ENCODE results near the gene BBIP1.

BBIP1 gene

DNA sequence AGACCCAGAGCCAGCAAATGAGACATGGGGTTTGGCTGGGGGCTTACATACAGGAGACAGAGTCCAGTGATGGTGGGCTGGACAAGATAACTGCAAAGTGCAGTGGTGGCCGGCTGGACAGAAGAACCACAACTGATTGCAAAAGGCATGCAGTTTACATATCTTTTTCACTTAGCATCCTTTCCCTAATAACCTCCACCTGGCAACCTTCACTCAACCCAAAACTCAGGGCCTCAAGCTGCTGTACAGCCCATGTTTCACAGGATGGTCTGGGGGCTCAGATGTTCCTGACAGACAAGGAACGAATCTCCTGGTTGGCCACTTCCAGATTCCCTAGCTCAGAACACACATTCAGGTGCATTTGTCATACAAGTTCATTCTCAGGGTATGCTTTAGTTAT is 55.0 kb downstream of the BBIP1 start:
- no peak for DNase-seq (ENCODE audit: low read depth)

DNA sequence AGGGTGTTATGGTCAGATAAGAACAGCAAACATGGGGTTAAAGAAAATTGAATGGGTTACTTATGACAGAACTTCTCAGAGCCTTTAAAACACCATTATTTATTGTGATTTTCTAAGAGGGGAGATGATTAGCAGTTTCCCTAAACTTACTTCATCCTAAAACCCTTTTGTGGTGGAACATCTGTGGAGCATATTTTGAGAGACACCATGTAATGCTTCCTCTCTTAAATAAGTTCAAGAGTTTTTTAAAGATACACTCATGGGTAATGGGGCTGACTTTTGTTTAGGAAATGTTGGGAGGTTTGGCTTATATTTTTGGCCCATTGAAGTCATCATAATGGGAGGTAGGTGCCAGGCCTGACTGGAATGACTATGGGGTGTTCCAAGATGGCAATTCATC is 55.6 kb downstream of the BBIP1 start:
- DNase-seq (ENCODE audit: low read depth): no peak

DNA sequence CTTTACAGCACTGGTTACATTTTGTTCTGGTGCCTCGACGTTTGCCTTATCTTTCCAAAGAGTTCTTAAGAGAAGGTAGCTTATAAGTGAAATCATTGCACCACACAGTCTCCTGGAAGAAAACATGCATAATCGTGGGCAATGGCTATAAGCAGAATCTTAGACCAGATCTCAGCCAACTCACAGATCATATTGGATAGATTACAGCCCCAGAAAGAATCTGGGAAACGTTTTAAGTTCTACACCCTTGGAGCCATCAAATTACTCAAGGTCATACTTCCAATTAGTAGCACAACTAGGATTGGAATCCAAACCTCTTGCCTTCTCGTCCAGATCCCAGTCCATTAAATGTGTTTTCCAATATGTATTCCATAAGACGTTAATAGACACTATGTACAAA is 56.0 kb downstream of the BBIP1 start:
- no peak for DNase-seq (ENCODE audit: low read depth)

- DNase-seq (ENCODE audit: low read depth): no peak
These were observed 56.9 kb downstream of the BBIP1 start for GRCh38 chr10:110861930-110862649.

GRCh38 chr10:110861476-110861875 is 57.5 kb downstream of the BBIP1 start:
- DNase-seq (ENCODE audit: low read depth): no peak

DNA sequence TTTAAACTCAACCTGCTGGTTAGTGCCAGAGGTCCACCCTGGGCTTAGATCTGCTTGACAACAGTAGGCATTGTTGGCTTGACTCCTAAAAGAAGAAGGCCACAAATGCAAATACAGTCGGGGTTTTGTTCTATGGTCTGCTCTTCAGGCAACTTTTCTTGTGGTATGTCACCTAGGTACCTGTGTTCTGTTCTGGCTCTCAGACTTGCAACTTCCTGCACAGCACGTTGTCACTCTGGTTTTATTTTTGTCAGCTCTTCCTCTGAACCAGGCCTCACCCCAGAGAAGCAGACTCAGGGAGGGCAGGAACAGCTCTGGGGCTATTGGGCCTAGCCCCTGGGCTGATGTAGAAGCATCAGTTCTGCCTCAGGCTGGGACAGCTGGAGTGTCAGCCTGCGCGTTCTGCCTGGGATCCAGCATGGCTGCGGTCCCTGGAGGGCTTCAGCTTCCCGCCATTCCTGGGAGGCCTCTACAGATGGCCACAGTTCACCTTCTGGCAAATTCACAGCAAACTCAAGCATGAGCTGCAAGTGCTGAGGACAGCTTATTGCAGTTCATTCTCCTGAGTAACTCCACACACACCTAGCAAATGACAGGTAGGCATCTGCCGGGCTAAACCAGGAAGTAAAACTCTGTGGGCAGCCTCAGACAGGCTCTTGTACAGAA is 58.3 kb downstream of the BBIP1 start:
- no peak for DNase-seq (ENCODE audit: low read depth)

GRCh38 chr10:110859973-110860376 is 59.0 kb downstream of the BBIP1 start:
- DNase-seq (ENCODE audit: low read depth): peak; percentile 93

DNA sequence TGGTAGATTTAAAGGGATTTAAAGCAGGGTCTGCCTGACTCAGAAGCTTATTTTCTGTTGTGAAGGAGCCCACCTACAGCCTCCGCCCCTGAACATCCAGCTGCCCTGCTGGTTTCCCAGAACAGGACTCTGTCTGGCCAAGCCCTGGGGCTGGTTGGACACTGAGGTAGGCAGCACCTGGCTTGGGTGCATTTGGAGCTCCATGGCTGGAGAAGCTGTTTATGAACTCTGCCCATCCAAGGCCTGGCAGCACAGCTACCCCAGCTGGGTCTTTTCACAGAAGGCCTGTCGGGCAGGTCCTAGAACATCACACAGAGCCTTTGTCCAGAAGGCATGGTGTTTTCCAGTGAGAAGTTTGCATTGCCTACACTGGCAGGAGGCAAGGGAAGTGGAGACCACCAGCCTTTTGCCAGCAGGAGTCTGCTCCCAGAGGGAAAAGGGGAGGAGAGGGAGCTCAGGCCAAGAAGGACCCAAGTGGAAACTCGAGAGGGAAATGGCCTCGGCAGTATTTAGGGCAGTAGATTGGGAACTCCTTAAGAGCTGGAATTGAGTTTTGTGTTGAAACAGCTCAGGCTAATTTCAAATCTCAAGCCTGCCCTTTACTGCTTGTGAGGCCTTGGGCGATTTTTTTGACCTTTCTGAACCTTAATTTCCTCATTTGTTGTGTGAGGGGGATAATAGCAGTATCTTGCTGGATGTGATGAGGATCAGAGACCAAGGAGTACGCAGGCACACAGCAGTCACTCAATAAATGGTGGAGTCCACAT is 59.6 kb downstream of the BBIP1 start:
- no peak for DNase-seq (ENCODE audit: low read depth)

DNA sequence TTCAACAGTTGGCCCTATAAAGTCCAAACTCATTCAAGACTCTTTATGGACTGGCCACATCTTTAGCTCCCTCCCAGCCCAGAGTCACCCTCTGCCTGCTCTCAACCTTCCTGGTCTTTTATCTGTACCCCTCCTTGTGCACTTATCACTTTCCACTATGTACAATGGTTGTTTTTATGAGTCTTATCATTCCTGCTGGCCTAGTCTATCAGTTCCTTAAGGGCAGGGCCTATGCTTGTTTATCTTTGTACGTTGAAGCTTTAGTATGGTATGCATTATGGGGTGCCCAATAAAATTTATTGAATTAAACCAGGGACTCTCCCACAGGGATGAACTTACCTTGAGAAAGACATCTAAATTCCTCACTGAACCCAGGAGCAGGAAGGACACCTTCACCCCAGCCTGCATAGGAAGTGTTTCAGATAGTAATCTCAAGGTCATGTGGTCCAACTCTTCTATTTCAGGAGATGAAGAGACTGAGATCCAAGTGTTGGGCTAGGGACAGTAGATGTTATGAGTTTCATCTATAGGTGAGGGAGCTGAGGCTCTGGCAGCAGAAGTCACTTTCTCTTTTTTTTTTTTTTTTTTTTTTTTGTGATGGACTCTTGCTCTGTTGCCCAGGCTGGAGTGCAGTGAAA is 60.6 kb downstream of the BBIP1 start:
- DNase-seq (ENCODE audit: low read depth): no peak

- DNase-seq (ENCODE audit: low read depth): no peak
These were observed 61.5 kb downstream of the BBIP1 start for GRCh38 chr10:110857265-110858171.

DNA sequence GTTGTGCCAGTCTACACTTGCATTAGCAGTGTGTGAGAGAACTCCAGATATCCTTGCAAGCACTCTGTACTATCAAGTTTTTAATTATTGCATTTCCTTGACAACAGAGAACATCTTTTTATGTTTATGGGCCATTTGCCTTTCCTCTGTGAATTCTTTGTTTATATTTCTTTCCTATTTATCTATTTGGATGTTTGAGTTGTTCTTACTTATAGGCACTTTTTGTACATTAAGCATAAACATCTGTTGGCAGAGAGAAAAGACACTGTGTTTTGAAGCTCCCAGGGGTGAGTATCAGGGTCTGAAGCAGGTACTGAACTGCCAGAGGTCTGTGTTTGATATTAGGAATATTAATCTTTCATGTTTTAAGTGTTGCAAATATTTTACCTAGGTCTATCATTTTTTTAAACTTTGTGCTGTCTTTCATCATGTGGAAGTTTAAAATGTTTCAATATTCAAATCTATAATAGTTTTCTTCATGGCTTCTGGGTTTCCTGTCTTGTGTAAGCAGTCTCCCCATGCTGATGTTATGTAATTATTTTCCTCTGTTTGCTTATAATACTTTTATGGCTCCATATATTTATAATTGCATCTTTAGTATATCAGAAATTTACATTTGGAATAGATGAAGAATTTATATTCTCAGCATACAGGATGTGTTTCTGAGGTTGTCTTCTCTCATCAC is 64.9 kb downstream of the BBIP1 start:
- no peak for DNase-seq (ENCODE audit: low read depth)

DNA sequence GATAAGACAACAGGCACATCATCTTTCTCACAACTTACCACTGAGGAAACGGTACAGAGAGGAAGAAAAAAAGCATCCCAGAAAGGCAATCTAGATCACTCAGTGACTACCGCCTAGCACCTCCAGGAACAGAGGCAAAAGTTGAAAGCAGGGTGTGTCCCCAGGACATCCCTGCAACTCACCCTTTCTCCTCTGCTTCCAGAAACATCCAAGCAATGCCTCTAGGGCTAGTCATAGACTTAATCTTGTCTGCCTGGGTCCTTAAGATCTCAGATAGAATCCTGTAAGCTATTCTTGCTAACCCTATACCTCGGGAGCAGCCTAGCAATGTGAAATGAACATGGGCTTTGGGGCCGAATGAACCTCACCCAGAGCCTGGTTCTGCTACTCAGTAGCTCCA is 66.0 kb downstream of the BBIP1 start:
- DNase-seq (ENCODE audit: low read depth): no peak

- DNase-seq (ENCODE audit: low read depth): no peak
These were observed 66.6 kb downstream of the BBIP1 start for GRCh38 chr10:110852255-110852896.

GRCh38 chr10:110851020-110851612 is 67.9 kb downstream of the BBIP1 start:
- peak; percentile 25 for DNase-seq (ENCODE audit: low read depth)

- DNase-seq (ENCODE audit: low read depth): no peak
These were observed 68.9 kb downstream of the BBIP1 start for GRCh38 chr10:110850099-110850498.
